Neural progenitor cell (in vitro differentiated cells): ENCODE results near the gene ATP8A1. TPM values are rescaled to one million over a fixed set of nuclear protein-coding genes. Genes with fewer than 3 reads are reported as not detected.
A peak's percentile ranks its signal among the peaks of the same experiment; 100 is the strongest.

Source experiments
- DNase-seq: peaks from one replicate; pipeline ENCODE4 v3.0.0-alpha.2; 2016; ENCODE audit warnings: low spot score
- H2AFZ ChIP-seq: fragments of 200-600 bp; sonication (generic); replicated peaks from 2 replicates; pipeline ENCODE4 v1.6.1; 2016; ENCODE audit warnings: antibody characterized with exemption
- H3F3A ChIP-seq: fragments of 200-600 bp; sonication (generic); 2 replicates; pipeline ENCODE4 v1.6.1; 2016; ENCODE audit warnings: antibody characterized with exemption, low read depth
- H3K27ac ChIP-seq: fragments of 200-600 bp; sonication (generic); 2 replicates; pipeline ENCODE4 v1.5.1; 2016; ENCODE audit warnings: mild to moderate bottlenecking
- H3K27me3 ChIP-seq: fragments of 200-600 bp; sonication (generic); 2 replicates; pipeline ENCODE4 v1.6.1; 2016; ENCODE audit warnings: mild to moderate bottlenecking, moderate library complexity
- H3K36me3 ChIP-seq: fragments of 200-600 bp; sonication (generic); 2 replicates; pipeline ENCODE4 v1.5.1; 2016
- H3K4me1 ChIP-seq: fragments of 200-600 bp; sonication (generic); 2 replicates; pipeline ENCODE4 v1.6.1; 2016; ENCODE audit warnings: mixed run types
- H3K4me2 ChIP-seq: fragments of 200-600 bp; sonication (generic); 2 replicates; pipeline ENCODE4 v1.6.1; 2016
- H3K4me3 ChIP-seq: fragments of 200-600 bp; sonication (generic); 2 replicates; pipeline ENCODE4 v1.5.1; 2016
- H3K79me2 ChIP-seq: fragments of 200-600 bp; sonication (generic); 2 replicates; pipeline ENCODE4 v1.6.1; 2016; ENCODE audit warnings: low read depth
- H3K9ac ChIP-seq: fragments of 200-600 bp; sonication (generic); 2 replicates; pipeline ENCODE4 v1.6.1; 2016
- H3K9me3 ChIP-seq: fragments of 200-600 bp; sonication (generic); 2 replicates; pipeline ENCODE4 v1.5.1; 2016; ENCODE audit warnings: low read depth
- H4K20me1 ChIP-seq: fragments of 200-600 bp; sonication (generic); 2 replicates; pipeline ENCODE4 v1.6.1; 2016; ENCODE audit warnings: low read depth
- H3K27ac Mint-ChIP-seq: 3 replicates; pipeline ENCODE4 v1.8.0; 2021; ENCODE audit warnings: mixed read lengths
- H3K27me3 Mint-ChIP-seq: 2 replicates; pipeline ENCODE4 v1.8.0; 2022; ENCODE audit warnings: low read depth, mild to moderate bottlenecking, inconsistent platforms, moderate library complexity, mixed read lengths; ENCODE audit not compliant: insufficient read depth
- H3K36me3 Mint-ChIP-seq: 3 replicates; pipeline ENCODE4 v1.8.0; 2021; ENCODE audit warnings: mixed read lengths
- H3K4me1 Mint-ChIP-seq: 3 replicates; pipeline ENCODE4 v1.8.0; 2021; ENCODE audit warnings: mixed read lengths
- H3K4me3 Mint-ChIP-seq: 3 replicates; pipeline ENCODE4 v1.8.0; 2021; ENCODE audit warnings: mild to moderate bottlenecking, moderate library complexity, mixed read lengths
- H3K9me3 Mint-ChIP-seq: 3 replicates; pipeline ENCODE4 v1.8.0; 2020; ENCODE audit warnings: mixed read lengths
- EZH2 ChIP-seq: fragments of 200-600 bp; sonication (generic); IDR thresholded peaks from 2 replicates; pipeline ENCODE4 v1.6.1; 2017; ENCODE audit warnings: antibody characterized with exemption, mild to moderate bottlenecking, moderate library complexity
- EZH2phosphoT487 ChIP-seq: fragments of 200-600 bp; sonication (generic); IDR thresholded peaks from 2 replicates; pipeline ENCODE4 v1.6.1; 2017; ENCODE audit warnings: antibody characterized with exemption
- total RNA-seq: library from RNA; depleted of rRNA; stranded (reverse); fragments of >200 nt; gene quantifications from 2 replicates; pipeline ENCODE4 v1.2.3, GENCODE V29; 2015; ENCODE audit warnings: low replicate concordance
- TF ChIP-seq, protein P1 (sequence below): fragments of 200-600 bp; sonication (generic); IDR thresholded peaks from 2 replicates; pipeline ENCODE4 v1.5.1; 2017; ENCODE audit warnings: antibody characterized with exemption, mild to moderate bottlenecking

Gene ATP8A1
- total RNA-seq, 1 donor from 2014 or later = 46.1 TPM

GRCh38 chr4:42452823-42453222 lies 204.1 kb downstream of the ATP8A1 start:
- no peak overlapping the region for H3K9ac ChIP-seq
- Mint-ChIP-seq H3K27ac (no peak overlapping the region), H3K36me3 (peaks cover 8% of the 10 kb centered on the region), H3K4me1 (peaks cover 39% of the 10 kb centered on the region), H3K4me3 (no peak overlapping the region), H3K9me3 (peaks cover 7% of the 10 kb centered on the region), H3K27me3 (peaks cover 7% of the 10 kb centered on the region)
- no peak for DNase-seq
- H4K20me1 ChIP-seq = no peaks in the 10 kb centered on the region
- H3K4me3 ChIP-seq = no peak overlapping the region
- H3K27ac ChIP-seq = no peak overlapping the region
- H3K4me1 ChIP-seq = peaks cover 14% of the 10 kb centered on the region
- no peak overlapping the region for H2AFZ ChIP-seq
- H3K79me2 ChIP-seq = no peaks in the 10 kb centered on the region
- H3K4me2 ChIP-seq = peak overlapping the region; percentile 1
- no peaks in the 10 kb centered on the region for H3K36me3 ChIP-seq
- H3K27me3 ChIP-seq = no peaks in the 10 kb centered on the region
- TF ChIP-seq EZH2phosphoT487 = no peak
- TF ChIP-seq, protein P1, sequence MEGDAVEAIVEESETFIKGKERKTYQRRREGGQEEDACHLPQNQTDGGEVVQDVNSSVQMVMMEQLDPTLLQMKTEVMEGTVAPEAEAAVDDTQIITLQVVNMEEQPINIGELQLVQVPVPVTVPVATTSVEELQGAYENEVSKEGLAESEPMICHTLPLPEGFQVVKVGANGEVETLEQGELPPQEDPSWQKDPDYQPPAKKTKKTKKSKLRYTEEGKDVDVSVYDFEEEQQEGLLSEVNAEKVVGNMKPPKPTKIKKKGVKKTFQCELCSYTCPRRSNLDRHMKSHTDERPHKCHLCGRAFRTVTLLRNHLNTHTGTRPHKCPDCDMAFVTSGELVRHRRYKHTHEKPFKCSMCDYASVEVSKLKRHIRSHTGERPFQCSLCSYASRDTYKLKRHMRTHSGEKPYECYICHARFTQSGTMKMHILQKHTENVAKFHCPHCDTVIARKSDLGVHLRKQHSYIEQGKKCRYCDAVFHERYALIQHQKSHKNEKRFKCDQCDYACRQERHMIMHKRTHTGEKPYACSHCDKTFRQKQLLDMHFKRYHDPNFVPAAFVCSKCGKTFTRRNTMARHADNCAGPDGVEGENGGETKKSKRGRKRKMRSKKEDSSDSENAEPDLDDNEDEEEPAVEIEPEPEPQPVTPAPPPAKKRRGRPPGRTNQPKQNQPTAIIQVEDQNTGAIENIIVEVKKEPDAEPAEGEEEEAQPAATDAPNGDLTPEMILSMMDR = no peak
- TF ChIP-seq EZH2 = no peak
- no peaks in the 10 kb centered on the region for H3K9me3 ChIP-seq
- no peaks in the 10 kb centered on the region for H3F3A ChIP-seq

DNA sequence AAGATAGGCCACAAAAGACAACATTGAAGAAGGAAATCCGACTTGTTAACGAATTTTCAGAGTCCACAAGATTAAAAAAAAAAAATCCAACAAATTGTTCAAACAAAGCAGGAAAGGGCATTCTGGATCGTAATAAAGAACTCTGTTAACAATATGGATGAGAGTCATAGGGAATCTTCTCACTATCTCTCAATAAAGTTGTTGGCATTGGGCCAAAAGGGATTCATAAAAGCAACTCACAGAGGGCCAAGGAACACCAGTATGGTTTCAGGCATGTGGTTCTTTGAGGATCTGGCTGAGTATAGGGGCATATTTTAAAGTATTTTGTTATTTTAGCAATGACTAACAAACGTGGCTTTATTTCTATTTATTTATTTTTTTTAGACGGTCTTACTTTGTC lies 210.1 kb downstream of the ATP8A1 start:
- peaks cover 2% of the 10 kb centered on the region for H3K27me3 Mint-ChIP-seq
- Histone ChIP-seq H3K27me3 (no peaks in the 10 kb centered on the region), H3K27ac (no peak overlapping the region), H3K4me1 (peaks cover 5% of the 10 kb centered on the region), H4K20me1 (no peaks in the 10 kb centered on the region), H2AFZ (no peak overlapping the region), H3K4me3 (no peak overlapping the region), H3K9me3 (no peaks in the 10 kb centered on the region), H3F3A (no peaks in the 10 kb centered on the region), H3K36me3 (no peaks in the 10 kb centered on the region), H3K9ac (no peak overlapping the region), H3K4me2 (no peak overlapping the region), H3K79me2 (no peaks in the 10 kb centered on the region)
- H3K27ac Mint-ChIP-seq = no peak overlapping the region
- peaks cover 11% of the 10 kb centered on the region for H3K9me3 Mint-ChIP-seq
- H3K4me1 Mint-ChIP-seq = peaks cover 13% of the 10 kb centered on the region
- DNase-seq = no peak
- TF ChIP-seq EZH2 (no peak), EZH2phosphoT487 (no peak)
- TF ChIP-seq, protein P1 = no peak
- H3K36me3 Mint-ChIP-seq = peaks cover 10% of the 10 kb centered on the region
- no peak overlapping the region for H3K4me3 Mint-ChIP-seq

DNA sequence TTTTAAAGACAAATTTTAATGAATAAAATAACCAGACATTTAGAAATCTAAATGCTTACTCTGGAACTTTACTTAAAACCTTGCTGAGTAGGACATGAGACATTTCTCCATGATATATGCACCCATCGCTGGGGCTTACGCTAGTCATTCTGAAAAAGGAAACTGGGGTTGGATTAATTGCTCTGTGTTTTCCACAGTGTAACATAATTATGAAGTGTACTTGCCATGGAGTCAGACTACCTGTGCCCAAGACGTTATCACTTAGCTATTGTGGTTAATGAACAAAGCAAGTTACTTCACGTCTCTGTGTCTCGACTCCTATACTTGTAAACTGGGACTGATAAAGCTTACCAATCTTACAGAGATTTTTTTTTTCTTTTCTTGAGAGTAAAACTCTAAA lies 211.9 kb downstream of the ATP8A1 start:
- Mint-ChIP-seq H3K27ac (no peak overlapping the region), H3K4me1 (no peaks in the 10 kb centered on the region), H3K4me3 (no peak overlapping the region), H3K27me3 (no peaks in the 10 kb centered on the region), H3K36me3 (peaks cover 7% of the 10 kb centered on the region), H3K9me3 (peaks cover 9% of the 10 kb centered on the region)
- TF ChIP-seq EZH2 = no peak
- TF ChIP-seq EZH2phosphoT487 = no peak
- TF ChIP-seq, protein P1 = no peak
- Histone ChIP-seq H3K27ac (no peak overlapping the region), H3K27me3 (no peaks in the 10 kb centered on the region), H3K9me3 (no peaks in the 10 kb centered on the region), H3F3A (no peaks in the 10 kb centered on the region), H2AFZ (no peak overlapping the region), H3K4me3 (no peak overlapping the region), H3K79me2 (no peaks in the 10 kb centered on the region), H4K20me1 (no peaks in the 10 kb centered on the region), H3K4me1 (no peaks in the 10 kb centered on the region), H3K36me3 (no peaks in the 10 kb centered on the region), H3K9ac (no peak overlapping the region), H3K4me2 (no peak overlapping the region)
- DNase-seq = no peak
